IMR-90 (cell line): ENCODE results near the gene CNTN5.

ENCODE experiments used
- BHLHE40 ChIP-seq: fragments of 150-350 bp; IDR thresholded peaks from 2 replicates; pipeline ENCODE4 v1.6.1; 2016; ENCODE audit warnings: mild to moderate bottlenecking, low read depth, low read length
- CEBPB ChIP-seq: IDR thresholded peaks from 2 replicates; pipeline ENCODE4 v1.6.1; 2012; ENCODE audit warnings: low read depth, low read length, improper control_type of control experiment
- CHD1 ChIP-seq: IDR thresholded peaks from 2 replicates; pipeline ENCODE4 v1.6.1; 2012; ENCODE audit warnings: low read depth, low read length, improper control_type of control experiment
- CTCF ChIP-seq: conservative IDR thresholded peaks from 2 replicates; pipeline ENCODE4 v1.5.1; 2012; ENCODE audit warnings: mild to moderate bottlenecking, low read depth, low read length, improper control_type of control experiment
- ELK1 ChIP-seq: fragments of 150-350 bp; IDR thresholded peaks from 2 replicates; pipeline ENCODE4 v1.6.1; 2016; ENCODE audit warnings: low read depth, mild to moderate bottlenecking, low read length, moderate library complexity, borderline replicate concordance
- FOS ChIP-seq: fragments of 150-350 bp; IDR thresholded peaks from 2 replicates; pipeline ENCODE4 v1.6.1; 2016; ENCODE audit warnings: low read depth, low read length
- MAFK ChIP-seq: IDR thresholded peaks from 2 replicates; pipeline ENCODE4 v1.6.1; 2012; ENCODE audit warnings: low read depth, low read length, improper control_type of control experiment
- MAZ ChIP-seq: IDR thresholded peaks from 2 replicates; pipeline ENCODE4 v1.6.1; 2012; ENCODE audit warnings: low read depth, mild to moderate bottlenecking, low read length, improper control_type of control experiment, moderate library complexity, borderline replicate concordance
- POLR2A ChIP-seq: IDR thresholded peaks from 2 replicates; pipeline ENCODE4 v1.6.1; 2012; ENCODE audit warnings: mild to moderate bottlenecking, low read depth, low read length
- RCOR1 ChIP-seq: IDR thresholded peaks from 2 replicates; pipeline ENCODE4 v1.6.1; 2012; ENCODE audit warnings: mild to moderate bottlenecking, low read length, improper control_type of control experiment; ENCODE audit not compliant: insufficient replicate concordance
- RFX5 ChIP-seq: IDR thresholded peaks from 2 replicates; pipeline ENCODE4 v1.8.0; 2012; ENCODE audit warnings: low read depth, mild to moderate bottlenecking, low read length, moderate library complexity
- USF2 ChIP-seq: fragments of 150-350 bp; IDR thresholded peaks from 2 replicates; pipeline ENCODE4 v1.6.1; 2017; ENCODE audit warnings: mild to moderate bottlenecking, antibody characterized with exemption, low read length, low read depth

- no peak for TF ChIP-seq CTCF
- TF ChIP-seq POLR2A: no peak
- TF ChIP-seq ELK1: no peak
- TF ChIP-seq MAZ: no peak
- no peak for TF ChIP-seq MAFK
- TF ChIP-seq FOS: no peak
- no peak for TF ChIP-seq CHD1
- no peak for TF ChIP-seq RFX5
- no peak for TF ChIP-seq RCOR1
- TF ChIP-seq USF2: no peak
- TF ChIP-seq BHLHE40: no peak
- TF ChIP-seq CEBPB: no peak
Measured at GRCh38 chr11:100105982-100106358, 1085.2 kb downstream of the CNTN5 start.
